ENCODE measurements around the gene WDFY3.

GRCh38 chr4:84634961-84635360, 331.5 kb downstream of the WDFY3 start:
- no peak for TF ChIP-seq EP300 (IDR thresholded peaks at IDR 0.05)
- TF ChIP-seq CTCF (IDR thresholded peaks at IDR 0.05), result no peak
- no peak for TF ChIP-seq POLR2A (IDR thresholded peaks at IDR 0.05)
